HT-29 (cell line): ENCODE results near the gene SH2B2. TPM values are rescaled to one million over a fixed set of nuclear protein-coding genes. Genes with fewer than 3 reads are reported as not detected.
A peak's percentile ranks its signal among the peaks of the same experiment; 100 is the strongest.

Experiments
- DNase-seq: peaks from one replicate; pipeline ENCODE4 v3.0.0-alpha.2; 2015; ENCODE audit warnings: low spot score
- total RNA-seq: library from RNA; depleted of rRNA; stranded (reverse); fragments of >200 nt; shearing (Covaris generic); gene quantifications from 2 replicates; pipeline ENCODE4 v1.2.3, GENCODE V29; 2014; rRNA removed

The SH2B2 gene
- total RNA-seq: 2.0 TPM in 2 replicates

DNA sequence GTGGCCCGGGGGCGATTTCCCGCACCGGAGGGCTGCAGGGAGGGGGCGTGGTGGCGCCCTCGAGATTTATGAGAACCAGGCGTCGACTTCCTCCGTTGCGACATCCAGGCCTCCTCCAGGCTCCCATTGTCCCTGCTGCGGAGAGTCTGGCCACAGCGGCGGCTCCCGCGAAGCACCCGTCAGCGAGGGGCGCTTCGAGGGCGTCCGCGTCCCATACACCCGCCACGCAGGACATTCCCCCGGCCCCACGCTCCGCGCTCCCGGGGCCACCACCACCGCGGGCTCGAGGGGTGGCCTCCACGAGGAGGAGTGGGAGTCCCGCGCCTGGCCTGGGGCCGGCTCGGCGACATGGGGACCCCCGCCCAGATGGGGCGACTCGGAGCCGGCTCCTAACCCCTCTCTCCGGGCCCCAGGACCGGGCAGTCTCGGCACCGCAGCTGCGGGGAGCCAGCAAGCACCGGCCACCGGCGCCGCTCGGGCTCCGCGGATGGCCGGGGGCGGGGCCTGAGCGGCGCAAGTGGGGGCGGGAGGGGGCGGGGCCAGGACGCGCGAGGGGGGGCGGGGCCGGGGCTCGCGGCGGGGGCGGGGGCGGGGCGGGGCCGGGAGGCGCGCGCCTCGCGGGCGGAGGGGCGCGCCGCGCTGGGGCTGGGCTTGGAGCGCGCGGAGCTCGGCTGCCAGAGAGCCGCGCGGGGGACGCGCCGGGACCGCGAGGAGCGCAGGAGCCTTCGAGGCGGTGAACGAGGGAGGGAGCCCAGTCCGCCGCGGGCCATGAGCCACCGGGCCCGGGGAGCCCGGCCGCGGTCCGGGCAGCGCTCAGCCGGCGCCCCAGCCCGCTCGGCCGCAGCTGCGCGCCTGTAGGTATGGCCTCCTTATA, at the start of gene SH2B2:
Gene SH2B2 (plus strand): TSS at position 632 of the 874 bp plus-strand sequence. CDS start 13,683 bp downstream, outside the sequence.
- DNase-seq: peak; percentile 53

DNA sequence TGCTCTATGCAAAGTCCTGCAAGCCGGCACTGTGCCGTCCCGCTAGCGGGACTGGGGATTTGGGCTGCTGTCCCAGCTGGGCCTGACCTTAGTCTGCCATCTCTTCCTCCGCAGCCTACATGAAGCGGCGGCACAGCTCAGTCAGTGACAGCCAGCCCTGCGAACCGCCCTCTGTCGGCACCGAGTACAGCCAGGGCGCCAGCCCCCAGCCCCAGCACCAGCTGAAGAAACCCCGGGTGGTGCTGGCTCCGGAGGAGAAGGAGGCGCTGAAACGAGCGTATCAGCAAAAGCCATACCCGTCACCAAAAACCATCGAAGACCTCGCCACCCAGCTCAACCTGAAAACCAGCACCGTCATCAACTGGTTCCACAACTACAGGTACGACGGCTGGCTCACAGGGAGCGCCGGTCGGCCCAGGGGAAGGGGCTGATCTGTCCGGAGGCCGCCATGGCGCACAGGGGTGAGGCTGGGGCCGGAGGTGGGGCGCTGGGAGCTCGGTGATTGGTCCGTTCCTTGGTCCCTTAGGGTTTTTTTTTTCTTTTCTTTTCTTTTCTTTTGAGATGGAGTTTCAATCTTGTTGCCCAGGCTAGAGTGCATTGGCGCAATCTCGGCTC, 47.4 kb upstream of the SH2B2 start:
- no peak for DNase-seq

DNA sequence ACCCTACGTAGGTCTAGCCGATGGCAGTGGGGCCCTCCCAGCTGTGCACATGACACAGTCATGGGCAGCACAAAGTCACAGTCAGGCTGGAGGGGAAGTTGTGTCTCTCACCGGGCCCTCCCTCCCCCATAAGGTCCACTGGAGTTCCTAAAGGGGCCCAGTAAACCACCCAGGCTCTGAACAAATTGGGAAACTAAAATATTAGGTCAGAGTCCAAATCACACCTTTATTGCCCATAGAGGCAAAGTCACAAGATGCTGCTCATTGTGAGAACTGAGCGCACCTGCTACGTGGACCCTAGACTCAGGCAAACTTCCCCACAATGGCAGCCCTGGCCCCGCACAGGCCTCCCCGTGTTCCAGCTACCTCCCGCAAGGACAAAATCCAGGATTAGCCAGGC, 45.2 kb upstream of the SH2B2 start:
- DNase-seq: no peak

DNA sequence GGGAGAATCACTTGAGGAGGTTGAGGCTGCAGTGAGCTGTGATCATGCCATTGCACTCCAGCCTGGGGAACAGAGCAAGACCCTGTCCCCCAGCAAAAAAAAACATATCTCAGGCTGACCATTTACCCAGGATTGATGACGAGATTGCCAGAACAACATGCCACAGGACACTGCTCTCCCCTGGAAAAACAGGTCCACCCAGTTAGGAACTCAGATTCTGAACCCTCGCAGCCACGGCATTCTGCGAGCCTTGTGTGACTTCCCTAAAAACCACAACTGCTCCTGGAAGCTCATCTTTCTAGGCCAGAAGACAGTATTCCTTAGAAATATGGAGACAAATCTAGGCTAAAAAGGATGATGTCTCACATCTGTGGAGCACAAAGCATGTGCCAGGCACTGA, 42.1 kb upstream of the SH2B2 start:
- peak; percentile 23 for DNase-seq

DNA sequence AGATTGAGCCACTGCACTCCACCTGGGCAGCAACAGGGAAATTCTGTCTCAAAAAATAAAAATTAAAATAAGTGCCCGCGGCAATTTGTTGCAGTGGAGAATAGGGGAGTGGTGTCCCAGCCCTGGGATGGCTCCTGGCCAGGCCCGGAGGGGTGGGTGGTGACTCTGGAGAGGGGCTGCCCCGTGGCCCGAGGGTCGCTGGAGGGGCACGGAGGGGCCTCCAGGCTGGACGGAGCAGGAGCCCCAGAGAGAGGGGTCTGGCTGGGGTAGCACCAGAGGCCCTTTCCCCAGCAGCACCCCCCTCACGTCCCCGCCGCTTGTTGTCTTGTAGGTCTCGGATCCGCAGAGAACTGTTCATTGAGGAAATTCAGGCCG, 38.6 kb upstream of the SH2B2 start:
- no peak for DNase-seq

DNA sequence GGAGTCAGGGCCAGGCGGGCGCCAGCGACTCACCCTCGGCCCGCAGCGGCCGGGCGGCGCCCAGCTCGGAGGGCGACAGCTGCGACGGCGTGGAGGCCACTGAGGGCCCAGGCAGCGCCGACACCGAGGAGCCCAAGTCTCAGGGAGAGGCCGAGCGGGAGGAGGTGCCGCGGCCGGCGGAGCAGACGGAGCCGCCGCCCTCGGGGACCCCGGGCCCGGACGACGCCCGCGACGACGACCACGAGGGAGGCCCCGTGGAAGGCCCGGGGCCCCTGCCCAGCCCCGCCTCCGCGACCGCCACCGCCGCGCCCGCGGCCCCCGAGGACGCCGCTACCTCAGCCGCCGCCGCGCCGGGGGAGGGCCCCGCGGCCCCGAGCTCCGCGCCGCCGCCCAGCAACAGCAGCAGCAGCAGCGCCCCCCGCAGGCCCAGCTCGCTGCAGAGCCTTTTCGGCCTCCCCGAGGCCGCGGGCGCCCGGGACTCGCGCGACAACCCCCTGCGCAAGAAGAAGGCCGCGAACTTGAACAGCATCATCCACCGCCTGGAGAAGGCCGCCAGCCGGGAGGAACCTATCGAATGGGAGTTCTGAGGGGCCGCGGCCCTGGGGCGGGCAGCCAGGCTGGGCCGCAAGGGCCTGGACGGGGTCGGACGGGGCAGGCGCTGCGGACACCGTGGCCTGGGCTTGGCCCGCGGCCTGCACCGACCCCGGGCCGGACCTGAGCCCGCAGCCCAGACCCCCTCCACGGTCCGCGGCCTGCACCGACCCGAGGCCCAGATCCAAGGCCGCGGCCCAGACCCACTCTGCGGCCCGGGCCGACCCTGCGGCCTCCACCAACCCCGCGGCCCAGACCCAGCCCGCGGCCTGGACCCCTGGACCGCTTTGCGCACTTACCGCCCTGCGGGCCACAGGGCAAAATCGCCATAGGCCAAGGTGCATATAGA, 37.9 kb upstream of the SH2B2 start:
- no peak for DNase-seq

DNA sequence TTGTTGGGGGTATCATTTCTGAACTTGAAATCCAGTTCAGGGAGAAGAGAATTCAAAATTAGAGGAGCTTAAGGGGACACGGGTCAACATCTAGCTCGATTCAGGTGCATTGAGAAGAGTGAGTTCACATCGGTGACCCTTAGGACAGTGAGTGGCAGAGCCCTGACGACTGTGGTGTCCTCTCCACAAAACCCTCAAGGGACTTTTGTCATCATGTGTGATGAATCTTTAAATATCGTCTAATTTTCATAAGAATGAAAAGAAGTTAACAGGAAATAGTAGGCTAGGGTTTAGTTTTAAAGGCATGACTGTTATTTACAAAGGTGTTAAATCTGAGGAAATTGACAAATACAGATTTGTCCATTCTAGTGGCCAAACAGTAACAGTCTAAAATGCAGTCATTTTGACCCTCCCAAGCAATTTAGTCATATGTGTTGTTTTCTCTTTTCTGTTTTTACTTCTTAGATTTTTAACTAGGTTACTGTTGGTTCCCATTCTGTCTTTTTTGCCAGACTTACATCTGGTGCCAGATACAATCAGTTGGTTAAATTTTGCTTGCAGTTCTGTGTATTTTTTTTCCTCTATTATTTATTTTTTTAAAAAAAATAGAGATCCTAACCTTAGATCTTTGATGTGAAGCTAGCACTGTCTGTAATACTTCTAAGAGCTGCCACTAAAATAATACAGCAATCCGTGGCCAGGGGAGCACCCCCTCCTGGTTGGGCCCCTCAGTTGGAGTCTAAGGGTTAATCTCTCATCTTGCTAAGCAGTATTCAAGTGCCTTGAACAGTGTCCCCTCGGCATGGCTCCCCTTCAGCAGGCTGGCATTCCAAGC, 34.9 kb upstream of the SH2B2 start:
- no peak for DNase-seq

DNA sequence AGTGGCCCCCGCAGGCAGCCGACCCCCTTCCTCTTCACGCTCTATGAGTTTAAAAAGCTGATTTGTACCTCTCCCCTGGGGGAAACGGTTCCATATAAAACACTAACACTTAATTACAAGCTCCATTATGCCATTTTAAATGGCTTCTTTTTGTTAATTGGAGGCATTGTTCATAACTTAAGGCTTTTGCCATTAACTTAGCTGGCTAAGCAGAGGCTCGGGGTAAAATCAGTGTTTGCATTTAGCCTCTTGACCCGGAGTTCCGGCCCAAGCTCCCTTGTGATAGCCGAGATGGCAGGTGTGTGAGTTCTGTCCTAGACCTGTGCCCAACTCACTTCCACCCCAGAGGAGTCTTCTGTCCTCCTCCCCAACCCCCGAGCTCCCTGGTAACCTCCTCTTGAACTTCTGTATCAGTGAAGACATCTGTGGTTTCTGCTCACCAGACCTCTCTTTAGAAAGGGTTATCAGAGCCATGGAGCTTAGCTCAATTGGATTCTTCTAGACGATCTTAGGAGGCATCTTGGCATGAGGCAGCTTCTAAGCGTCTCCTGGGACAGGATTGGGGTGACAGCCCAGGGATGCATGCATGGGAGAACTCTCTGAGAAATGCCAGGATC, 34.2 kb upstream of the SH2B2 start:
- DNase-seq: no peak

DNA sequence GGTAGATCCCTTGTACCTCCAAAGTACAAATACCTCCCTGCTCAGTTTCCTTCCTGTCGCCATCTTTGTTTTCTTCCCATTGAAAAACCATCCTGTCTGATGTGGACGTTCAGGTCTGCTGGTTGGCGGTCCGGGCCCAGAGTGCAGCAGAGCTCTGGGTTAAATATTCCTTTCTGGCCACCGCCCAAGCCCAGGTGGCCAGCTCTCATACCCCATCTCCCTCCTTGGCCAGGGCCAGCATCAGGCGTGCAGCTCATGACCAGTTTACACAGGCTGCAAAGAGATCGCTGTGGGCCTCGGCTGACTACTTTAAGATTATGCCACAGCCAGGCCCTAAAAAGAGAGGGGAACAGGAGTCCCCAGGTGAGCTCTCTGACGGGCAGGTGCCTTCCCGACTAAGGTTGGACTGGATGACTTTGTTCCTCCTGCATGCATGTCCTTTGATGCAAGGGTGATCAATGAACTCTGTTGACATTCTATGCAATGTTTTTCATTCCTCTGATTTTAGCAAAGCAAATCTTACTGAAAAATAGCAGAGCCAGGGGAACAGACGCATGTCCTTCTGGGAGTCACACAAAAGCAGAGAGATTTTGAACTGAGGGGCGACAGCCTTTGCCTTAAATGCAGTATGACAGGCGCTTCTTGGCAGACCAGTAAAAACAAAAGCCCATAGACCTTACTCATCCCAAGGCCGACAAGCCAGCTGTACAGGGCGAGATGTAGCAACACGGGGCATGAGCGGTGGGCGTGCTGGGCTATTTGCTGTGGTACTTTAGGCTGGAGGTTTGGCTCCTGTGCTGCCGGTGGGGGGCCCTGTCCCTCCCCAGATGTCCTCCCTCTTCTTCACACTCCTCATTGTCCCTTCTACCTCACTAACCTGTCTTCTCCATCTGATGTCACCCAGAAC, 33.3 kb upstream of the SH2B2 start:
- no peak for DNase-seq

DNA sequence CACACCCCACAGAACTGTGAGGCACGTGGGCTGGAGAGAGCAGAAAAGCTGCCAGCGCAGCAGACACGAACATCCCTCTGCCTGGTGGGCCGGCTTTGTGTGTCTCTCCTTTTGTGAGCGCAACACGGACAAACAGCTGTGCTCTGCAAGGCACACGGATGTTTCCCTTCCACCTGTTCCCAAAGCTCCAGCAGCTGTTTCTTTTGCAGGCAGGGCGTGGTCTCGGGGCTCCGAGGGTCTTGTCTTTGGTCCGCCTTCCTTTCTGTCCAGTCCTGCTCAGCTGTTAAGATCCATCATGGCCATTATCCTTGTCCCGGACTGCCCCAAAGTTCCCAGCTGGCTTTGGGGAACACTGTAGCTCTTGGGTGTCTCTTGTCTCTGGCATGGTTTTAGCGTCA, 32.7 kb upstream of the SH2B2 start:
- no peak for DNase-seq

DNA sequence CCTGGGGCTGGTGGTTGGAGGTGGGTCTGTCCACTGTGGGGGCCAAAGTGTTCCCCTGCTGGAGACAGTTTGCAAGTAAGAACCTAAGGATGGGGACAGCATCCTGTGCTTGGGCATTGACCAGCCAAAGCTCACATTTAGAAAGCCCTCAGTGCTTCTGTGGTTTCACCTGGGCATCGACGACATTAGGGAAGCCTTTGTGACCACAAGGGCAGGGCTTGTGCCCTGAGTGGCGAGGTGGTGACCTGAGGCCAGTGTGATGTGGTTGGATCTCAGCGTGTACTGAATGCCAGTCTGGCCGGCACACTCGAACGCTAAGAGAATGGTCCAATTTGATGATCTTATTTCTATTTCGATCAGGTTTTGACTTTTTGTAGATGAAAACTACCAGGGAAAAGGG, 32.1 kb upstream of the SH2B2 start:
- no peak for DNase-seq

DNA sequence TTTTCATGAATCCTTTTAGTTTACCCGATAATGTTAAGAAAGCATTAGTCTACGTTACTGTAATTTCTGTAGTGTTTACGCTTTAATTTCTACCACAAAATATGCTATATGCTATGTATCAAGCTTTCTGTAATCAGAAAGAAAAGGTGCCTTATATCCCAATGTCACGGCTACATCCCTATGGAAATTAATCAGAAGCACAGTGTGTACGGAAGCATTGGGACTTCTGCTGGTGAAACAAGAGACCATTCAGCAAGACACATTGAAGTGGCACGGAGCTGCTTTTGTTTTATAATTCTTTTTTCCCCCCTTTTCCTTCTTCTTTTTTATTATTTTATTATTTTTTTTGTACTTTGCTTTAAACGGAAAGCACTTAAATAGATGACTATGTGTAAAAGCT, 31.2 kb upstream of the SH2B2 start:
- DNase-seq: no peak

DNA sequence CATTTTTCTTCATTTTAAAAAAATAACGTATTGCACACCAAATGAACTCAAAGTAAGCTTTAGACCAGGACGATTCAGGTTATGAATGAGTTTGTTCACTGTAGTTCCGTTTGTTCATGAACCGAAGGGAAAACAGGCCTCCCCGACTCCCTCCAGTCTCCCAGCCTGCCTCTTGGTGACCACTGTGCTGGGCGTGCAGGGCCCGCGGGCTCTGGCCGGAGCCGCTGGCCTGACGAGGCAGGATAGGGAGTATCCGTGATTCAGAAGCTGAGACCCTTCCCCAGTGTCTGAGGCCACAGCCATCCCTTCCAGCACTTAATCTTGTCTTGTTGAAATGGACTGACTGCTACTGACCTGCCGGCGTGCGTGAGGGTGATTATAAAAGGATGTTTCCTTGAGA, 30.8 kb upstream of the SH2B2 start:
- no peak for DNase-seq

DNA sequence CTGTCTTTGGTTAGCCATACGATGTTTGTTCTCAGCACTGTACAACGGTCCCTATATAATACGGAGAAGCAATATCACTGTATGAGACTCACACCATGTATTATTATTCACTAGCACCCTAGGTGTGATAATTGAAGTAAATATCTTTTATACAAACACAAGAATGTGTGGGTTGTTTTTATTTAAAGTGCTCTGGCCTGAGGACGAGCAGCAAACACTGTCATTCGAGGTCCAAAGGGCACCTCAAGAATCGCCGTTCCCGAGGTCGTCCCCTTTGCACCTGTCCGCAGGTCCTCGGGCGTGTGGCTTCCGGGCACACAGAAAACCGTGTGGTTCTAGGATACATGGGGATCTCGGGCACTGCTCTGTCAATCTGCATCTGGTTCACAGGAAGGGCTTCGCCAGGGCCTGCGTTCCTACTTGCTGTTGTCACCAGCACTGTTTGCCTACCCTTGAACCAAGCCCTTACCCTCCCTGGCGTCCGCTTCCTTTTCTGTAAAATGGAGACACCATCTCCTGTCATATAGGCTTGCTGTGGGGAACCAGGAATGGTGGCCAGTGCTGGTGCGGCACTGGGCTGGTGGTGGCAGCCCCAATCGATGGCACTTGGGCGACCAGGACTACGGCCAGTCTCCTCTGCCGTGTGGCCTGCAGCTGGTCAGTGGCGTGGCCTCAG, 28.5 kb upstream of the SH2B2 start:
- DNase-seq: no peak

DNA sequence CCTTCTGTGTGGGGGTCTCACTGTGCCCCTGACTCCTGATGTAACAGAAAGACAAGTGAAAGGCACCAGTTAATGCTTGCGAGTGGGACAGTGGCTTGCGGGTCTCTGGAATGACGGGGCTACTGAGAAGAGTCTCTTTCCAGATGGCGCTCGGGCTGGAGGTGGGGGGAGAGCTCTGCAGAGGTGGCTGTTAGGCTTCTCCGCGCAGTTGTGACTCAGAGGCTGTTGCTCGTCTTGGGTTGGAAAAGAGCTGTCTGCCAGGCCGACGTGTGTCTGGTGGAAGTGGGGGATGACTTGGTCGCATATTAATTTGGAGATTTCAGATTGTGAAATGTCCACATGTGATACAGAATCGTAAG, 27.9 kb upstream of the SH2B2 start:
- no peak for DNase-seq

DNA sequence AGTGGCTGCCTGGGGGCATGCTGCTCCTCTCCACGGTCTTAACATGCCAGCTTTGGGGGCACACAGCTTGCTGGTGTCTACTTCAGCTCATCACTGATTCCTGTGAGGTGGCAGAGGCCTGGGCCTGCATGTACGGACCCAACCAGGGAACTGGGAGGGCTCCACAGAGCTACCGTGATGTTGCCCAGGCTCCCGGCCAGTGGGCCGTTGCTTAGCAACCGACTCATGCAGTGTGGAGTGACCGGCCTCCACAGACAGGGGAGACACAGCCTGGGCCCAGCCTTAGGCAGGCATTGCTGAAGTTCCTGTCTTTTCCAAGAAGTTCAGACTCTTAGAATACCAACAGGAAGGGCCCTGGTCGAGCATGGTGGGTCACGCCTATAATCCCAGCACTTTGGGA, 25.8 kb upstream of the SH2B2 start:
- no peak for DNase-seq

DNA sequence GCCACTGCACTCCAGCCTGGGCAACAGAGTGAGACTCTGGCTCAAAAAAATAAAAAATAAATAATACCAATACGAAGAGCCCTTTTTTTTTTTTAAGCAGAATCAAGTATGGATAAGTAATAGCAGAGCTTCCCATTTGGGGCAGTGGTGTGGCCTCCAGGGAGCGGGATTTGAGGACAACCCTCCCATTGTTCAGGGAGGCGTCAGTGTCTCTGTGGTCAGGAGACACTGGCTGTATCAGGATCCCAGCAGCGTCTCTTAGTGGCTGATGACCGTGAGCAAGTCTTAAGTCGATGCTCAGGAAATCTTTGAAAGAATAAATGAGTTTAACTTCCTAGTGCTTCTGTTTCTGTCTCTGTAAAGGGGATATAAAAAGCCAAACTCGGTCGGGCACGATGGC, 25.2 kb upstream of the SH2B2 start:
- no peak for DNase-seq

DNA sequence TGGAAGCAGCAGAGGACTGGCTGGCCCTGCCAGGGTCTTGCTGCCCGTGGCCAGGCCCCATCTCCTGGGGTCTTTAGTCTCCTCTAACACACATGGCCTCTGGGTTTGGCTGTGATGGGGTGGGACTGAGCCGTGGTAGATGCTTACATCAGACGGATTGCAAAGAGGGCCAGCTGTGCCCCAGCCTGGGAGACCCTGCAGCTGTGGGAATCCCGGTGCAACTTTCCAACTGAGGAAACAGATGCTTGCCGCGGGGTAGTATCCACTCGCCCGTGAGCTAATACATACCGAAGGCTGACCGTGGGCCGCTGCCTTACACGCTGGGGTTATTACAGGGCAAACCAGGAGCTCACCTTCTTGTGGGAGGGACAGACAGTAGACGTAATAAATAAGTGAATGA, 24.1 kb upstream of the SH2B2 start:
- DNase-seq: no peak

DNA sequence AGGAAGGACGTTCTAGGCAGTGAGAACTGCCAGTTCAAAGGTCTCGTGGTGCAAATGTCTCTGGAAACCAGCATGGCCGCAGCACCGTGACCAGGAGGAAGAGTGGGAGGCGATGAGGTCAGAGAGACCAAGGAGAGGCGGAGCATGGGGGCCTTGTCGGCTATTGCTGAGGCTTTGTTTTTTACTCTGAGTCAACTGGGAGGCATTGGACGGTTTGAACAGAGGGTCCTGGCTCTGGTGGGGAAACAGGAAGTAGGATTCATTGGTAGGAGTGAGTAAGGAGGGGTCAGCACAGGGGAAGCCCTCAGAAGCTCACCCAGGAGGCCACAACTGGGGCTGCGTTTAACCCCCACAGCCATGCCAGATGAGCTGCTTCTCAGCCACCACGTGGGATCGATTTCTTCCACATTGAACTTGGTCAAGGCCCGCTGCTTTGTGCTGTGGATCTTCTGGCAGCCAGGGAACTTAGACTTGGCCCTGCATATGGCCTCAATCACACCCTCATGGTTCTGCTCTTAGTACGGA, 22.2 kb upstream of the SH2B2 start:
- DNase-seq: no peak
